NCI-H146 treated with DMSO at 0.1 percent for 48 hours (cell line): ENCODE data around the gene NEK1.
"Not testable (repeated sequence)": the region's sequence is repeated elsewhere in the genome, so short reads cannot be mapped to it uniquely, and the experiment has no call there.

Source experiments
- DNase-seq: peaks from one replicate; lab custom pipeline; 2025; ENCODE audit not compliant: unreplicated experiment; lab: John Stamatoyannopoulos, UW

The NEK1 gene

GRCh38 chr4:169604131-169604900, 8.1 kb downstream of the NEK1 start:
- no peak for DNase-seq

- no peak for DNase-seq
Observed at GRCh38 chr4:169603312-169603711, 9.1 kb downstream of the NEK1 start.

GRCh38 chr4:169601016-169601771, 11.2 kb downstream of the NEK1 start:
- DNase-seq, result no peak

- DNase-seq, result no peak
Observed at GRCh38 chr4:169594560-169595195, 17.7 kb downstream of the NEK1 start.

- DNase-seq, result no peak
Observed at GRCh38 chr4:169593050-169593560, 19.3 kb downstream of the NEK1 start.

- no peak for DNase-seq
Observed at GRCh38 chr4:169583563-169583962, 28.8 kb downstream of the NEK1 start.

- DNase-seq, result no peak
Observed at GRCh38 chr4:169582706-169583105, 29.7 kb downstream of the NEK1 start.

- no peak for DNase-seq
Observed at GRCh38 chr4:169582203-169582602, 30.2 kb downstream of the NEK1 start.

GRCh38 chr4:169573889-169574288, 38.5 kb downstream of the NEK1 start:
- no peak for DNase-seq

GRCh38 chr4:169571435-169571834, 40.9 kb downstream of the NEK1 start:
- DNase-seq, result no peak

GRCh38 chr4:169571012-169571411, 41.4 kb downstream of the NEK1 start:
- DNase-seq, result not testable (repeated sequence)

GRCh38 chr4:169570266-169570665, 42.1 kb downstream of the NEK1 start:
- DNase-seq, result not testable (repeated sequence)

- DNase-seq, result not testable (repeated sequence)
Observed at GRCh38 chr4:169569188-169569587, 43.2 kb downstream of the NEK1 start.

- no peak for DNase-seq
Observed at GRCh38 chr4:169567916-169568315, 44.5 kb downstream of the NEK1 start.

- no peak for DNase-seq
Observed at GRCh38 chr4:169566021-169566818, 46.2 kb downstream of the NEK1 start.

GRCh38 chr4:169565606-169566005, 46.8 kb downstream of the NEK1 start:
- no peak for DNase-seq

- DNase-seq, result no peak
Observed at GRCh38 chr4:169557061-169557636, 55.2 kb downstream of the NEK1 start.

GRCh38 chr4:169546548-169546947, 65.8 kb downstream of the NEK1 start:
- not testable (repeated sequence) for DNase-seq

- no peak for DNase-seq
Observed at GRCh38 chr4:169540774-169541173, 71.6 kb downstream of the NEK1 start.

GRCh38 chr4:169530048-169530447, 82.3 kb downstream of the NEK1 start:
- no peak for DNase-seq
